B cell (primary cell): ENCODE measurements around the gene XYLT1. TPM values are rescaled to one million over a fixed set of nuclear protein-coding genes. Genes with fewer than 3 reads are reported as not detected.

Source experiments
- ATAC-seq: fragments of 200-7000 bp; cut with Tn5 transposase; one replicate; pipeline ENCODE4 v1.10.0; 2021; ENCODE audit warnings: low read depth, mild to moderate bottlenecking, moderate number of reproducible peaks, moderate library complexity
- CTCF ChIA-PET: fragments of 350-600 bp; sonication (Branson Sonifier 250); formaldehyde crosslinking; loops from one replicate; lab custom pipeline; 2021; ENCODE audit warnings: antibody characterized with exemption, inconsistent platforms; lab: Charles Lee
- POLR2A ChIA-PET: fragments of 350-600 bp; sonication (Branson Sonifier 250); formaldehyde crosslinking; loops from one replicate; lab custom pipeline; 2021; ENCODE audit warnings: antibody characterized with exemption; lab: Charles Lee
- DNase-seq: peaks from one replicate; pipeline ENCODE4 v3.0.0; 2013
- H2AFZ ChIP-seq: 2 replicates; pipeline ENCODE4 v1.6.1; 2012; ENCODE audit warnings: mild to moderate bottlenecking, low read depth, low read length; ENCODE audit not compliant: insufficient read depth, poor library complexity, severe bottlenecking
- H3K27ac ChIP-seq, 2 donors: 1 replicate in 1 of 2; 2 replicates in 1 of 2; pipeline ENCODE4 v1.5.1; 2012 to 2013; ENCODE audit warnings: low read length in 2 of 2, mild to moderate bottlenecking in 2 of 2, moderate library complexity in 1 of 2
- H3K27me3 ChIP-seq, 4 experiments: fragments of 200-600 bp in 1 of 4; sonication (generic) in 1 of 4; replicated peaks in 1 of 4; 1 replicate in 2 of 4; 2 replicates in 2 of 4; pipeline versions ENCODE4 v1.6.1 to v1.7.0; 2013 to 2016; ENCODE audit warnings: low read length in 3 of 4, mild to moderate bottlenecking in 2 of 4, mixed read lengths in 1 of 4, moderate library complexity in 1 of 4; ENCODE audit not compliant: insufficient read depth in 4 of 4, control insufficient read depth in 3 of 4; ENCODE audit errors: control extremely low read depth in 1 of 4
- H3K36me3 ChIP-seq, 2 experiments: replicated peaks in 1 of 2; 1 replicate in 1 of 2; 2 replicates in 1 of 2; pipeline versions ENCODE4 v1.6.1 to v1.7.1; 2013; ENCODE audit warnings: low read length in 1 of 2; ENCODE audit not compliant: insufficient read depth in 2 of 2, control insufficient read depth in 1 of 2; ENCODE audit errors: control extremely low read depth in 1 of 2, extremely low read depth in 1 of 2
- H3K4me1 ChIP-seq, 2 donors: fragments of 200-600 bp in 1 of 2; sonication (generic) in 1 of 2; 1 replicate in 1 of 2; 2 replicates in 1 of 2; pipeline versions ENCODE4 v1.5.1 to v1.6.1; 2013 to 2017; ENCODE audit warnings: low read length in 2 of 2; ENCODE audit not compliant: control insufficient read depth in 2 of 2, insufficient read depth in 2 of 2
- H3K4me2 ChIP-seq: replicated peaks from 2 replicates; pipeline ENCODE3; 2012; ENCODE audit warnings: mild to moderate bottlenecking, low read depth, low read length; ENCODE audit not compliant: poor library complexity, severe bottlenecking
- H3K4me3 ChIP-seq, 5 experiments: fragments of 200-600 bp in 1 of 5; sonication (generic) in 1 of 5; 1 replicate in 3 of 5; 2 replicates in 2 of 5; pipeline versions ENCODE4 v1.5.1 to v1.7.0; 2011 to 2016; ENCODE audit warnings: low read length in 4 of 5, mild to moderate bottlenecking in 4 of 5, low read depth in 2 of 5, control low read depth in 1 of 5, moderate library complexity in 1 of 5; ENCODE audit not compliant: insufficient read depth in 1 of 5; ENCODE audit errors: control extremely low read depth in 1 of 5, extremely low read depth in 1 of 5
- H3K79me2 ChIP-seq: fragments of 200-600 bp; sonication (generic); one replicate; pipeline ENCODE4 v1.6.0; 2016; ENCODE audit warnings: low read length; ENCODE audit not compliant: control insufficient read depth, insufficient read depth
- H3K9ac ChIP-seq: fragments of 200-600 bp; sonication (generic); 2 replicates; pipeline ENCODE4 v1.6.1; 2017; ENCODE audit warnings: mild to moderate bottlenecking, low read length, moderate library complexity
- H3K9me3 ChIP-seq, 3 donors: one replicate each; pipeline versions ENCODE4 v1.6.1 to v1.7.1; 2013; ENCODE audit warnings: low read length in 2 of 3; ENCODE audit not compliant: control insufficient read depth in 2 of 3, insufficient read depth in 1 of 3; ENCODE audit errors: control extremely low read depth in 1 of 3
- H4K20me1 ChIP-seq: 2 replicates; pipeline ENCODE4 v1.6.0; 2012; ENCODE audit warnings: mild to moderate bottlenecking, low read length; ENCODE audit not compliant: insufficient read depth, control insufficient read depth, poor library complexity, severe bottlenecking
- H3K27ac Mint-ChIP-seq: one replicate; pipeline ENCODE4 v1.8.0; 2021; ENCODE audit warnings: mixed read lengths
- H3K27me3 Mint-ChIP-seq: one replicate; pipeline ENCODE4 v1.8.0; 2021; ENCODE audit warnings: mixed read lengths
- H3K4me1 Mint-ChIP-seq: one replicate; pipeline ENCODE4 v1.8.0; 2021; ENCODE audit warnings: mixed read lengths
- H3K4me3 Mint-ChIP-seq: one replicate; pipeline ENCODE4 v1.8.0; 2021; ENCODE audit warnings: mixed read lengths
- H3K9me3 Mint-ChIP-seq: one replicate; pipeline ENCODE4 v1.8.0; 2022; ENCODE audit warnings: mixed read lengths; ENCODE audit not compliant: insufficient read depth
- EZH2 ChIP-seq: IDR thresholded peaks from 2 replicates; pipeline ENCODE4 v1.6.1; 2012; ENCODE audit warnings: borderline replicate concordance, low read depth, mild to moderate bottlenecking, moderate library complexity, low read length; ENCODE audit not compliant: insufficient read depth, poor library complexity, severe bottlenecking
- WGBS: methylation state at CpG from one replicate; pipeline ENCODE4 v1.1.5; 2013; ENCODE audit warnings: missing lambda C conversion rate; ENCODE audit not compliant: insufficient coverage; 5-methylcytosine and 5-hydroxymethylcytosine counted together
- intact Hi-C: fragments of 100-400 bp; cut with micrococcal nuclease; formaldehyde crosslinking; loops from one replicate; pipeline ENCODE4 v1.10.0; 2022
- polyA plus RNA-seq: library from polyadenylated mRNA; depleted of rRNA; stranded (reverse); fragments of >200 nt; gene quantifications from 2 replicates; pipeline ENCODE4 v1.2.3, GENCODE V29; 2012
- total RNA-seq, 2 donors: library from RNA; stranded (reverse); fragments of 120-200 nt in 1 of 2; gene quantifications; 1 replicate in 1 of 2; 2 replicates in 1 of 2; pipeline versions ENCODE4 v1.2.3 to v1.2.4, GENCODE V29; 2013 to 2022
- TF ChIP-seq, protein P1 (sequence below): fragments of 200-600 bp; IDR thresholded peaks from one replicate; pipeline ENCODE4 v1.8.0; 2022; ENCODE audit warnings: antibody characterized with exemption, mild to moderate bottlenecking

XYLT1 gene
- total and polyA plus RNA-seq, 2 donors (not counting 1 experiment from before 2014, with no cell fraction given) = 8.7 to 59.6 TPM

DNA sequence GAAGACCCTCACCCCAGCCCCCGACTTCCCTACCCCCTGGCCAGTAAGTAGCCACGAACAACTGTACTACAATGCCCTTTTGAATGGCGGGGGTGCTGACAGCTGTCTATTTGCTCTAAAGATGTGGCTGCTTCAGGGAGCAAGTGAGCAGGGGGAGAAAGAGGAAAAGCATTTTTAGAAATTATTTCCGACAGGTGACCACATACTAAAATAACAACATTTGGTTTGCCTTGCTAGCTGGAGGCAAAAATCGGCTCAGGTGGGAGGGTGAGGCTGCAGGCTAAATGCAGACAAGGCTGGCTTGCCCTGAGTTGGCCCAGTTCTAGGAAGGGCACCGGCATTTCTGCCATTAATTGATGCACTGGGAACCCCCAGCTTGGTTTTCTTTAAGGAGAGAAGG, 188.5 kb downstream of the XYLT1 start:
- no peaks in the 10 kb centered on the region for H3K27me3 ChIP-seq
- CTCF ChIA-PET = interaction anchor here (0.6 to 2.9 kb wide), 8 partner anchors 11 to 194 kb away, joined by 3 to 9 read pairs (median 3); no protein-coding TSS in a partner anchor
- no peak overlapping the region for H3K27ac ChIP-seq
- Mint-ChIP-seq H3K9me3 (no peaks in the 10 kb centered on the region), H3K4me1 (peaks cover 80% of the 10 kb centered on the region), H3K27me3 (no peaks in the 10 kb centered on the region), H3K27ac (no peak overlapping the region), H3K4me3 (peak overlapping the region; percentile 70)
- peaks cover 37% of the 10 kb centered on the region for H4K20me1 ChIP-seq
- H3K4me3 ChIP-seq = peak overlapping the region in 2 of 5 experiments; percentile 11 to 27
- peak overlapping the region; percentile 65 for H3K4me2 ChIP-seq
- no peaks in the 10 kb centered on the region for H3K9me3 ChIP-seq
- POLR2A ChIA-PET = interaction anchor here (0.9 kb wide), 1 partner anchor 20 kb away, joined by 3 read pairs; no protein-coding TSS in a partner anchor
- peaks cover 63 to 69% of the 10 kb centered on the region in 2 donors for H3K4me1 ChIP-seq
- WGBS = 0% methylated on average over 2 of the region's 6 CpGs
- intact Hi-C loops = no loop called here
- H3K36me3 ChIP-seq = no peaks in the 10 kb centered on the region
- TF ChIP-seq EZH2 = no peak
- TF ChIP-seq, protein P1, sequence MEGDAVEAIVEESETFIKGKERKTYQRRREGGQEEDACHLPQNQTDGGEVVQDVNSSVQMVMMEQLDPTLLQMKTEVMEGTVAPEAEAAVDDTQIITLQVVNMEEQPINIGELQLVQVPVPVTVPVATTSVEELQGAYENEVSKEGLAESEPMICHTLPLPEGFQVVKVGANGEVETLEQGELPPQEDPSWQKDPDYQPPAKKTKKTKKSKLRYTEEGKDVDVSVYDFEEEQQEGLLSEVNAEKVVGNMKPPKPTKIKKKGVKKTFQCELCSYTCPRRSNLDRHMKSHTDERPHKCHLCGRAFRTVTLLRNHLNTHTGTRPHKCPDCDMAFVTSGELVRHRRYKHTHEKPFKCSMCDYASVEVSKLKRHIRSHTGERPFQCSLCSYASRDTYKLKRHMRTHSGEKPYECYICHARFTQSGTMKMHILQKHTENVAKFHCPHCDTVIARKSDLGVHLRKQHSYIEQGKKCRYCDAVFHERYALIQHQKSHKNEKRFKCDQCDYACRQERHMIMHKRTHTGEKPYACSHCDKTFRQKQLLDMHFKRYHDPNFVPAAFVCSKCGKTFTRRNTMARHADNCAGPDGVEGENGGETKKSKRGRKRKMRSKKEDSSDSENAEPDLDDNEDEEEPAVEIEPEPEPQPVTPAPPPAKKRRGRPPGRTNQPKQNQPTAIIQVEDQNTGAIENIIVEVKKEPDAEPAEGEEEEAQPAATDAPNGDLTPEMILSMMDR = no peak
- ATAC-seq (no peak), DNase-seq (no peak)
- peak overlapping the region; percentile 12 for H3K9ac ChIP-seq
- H3K79me2 ChIP-seq = peaks cover 84% of the 10 kb centered on the region
- H2AFZ ChIP-seq = no peak overlapping the region

DNA sequence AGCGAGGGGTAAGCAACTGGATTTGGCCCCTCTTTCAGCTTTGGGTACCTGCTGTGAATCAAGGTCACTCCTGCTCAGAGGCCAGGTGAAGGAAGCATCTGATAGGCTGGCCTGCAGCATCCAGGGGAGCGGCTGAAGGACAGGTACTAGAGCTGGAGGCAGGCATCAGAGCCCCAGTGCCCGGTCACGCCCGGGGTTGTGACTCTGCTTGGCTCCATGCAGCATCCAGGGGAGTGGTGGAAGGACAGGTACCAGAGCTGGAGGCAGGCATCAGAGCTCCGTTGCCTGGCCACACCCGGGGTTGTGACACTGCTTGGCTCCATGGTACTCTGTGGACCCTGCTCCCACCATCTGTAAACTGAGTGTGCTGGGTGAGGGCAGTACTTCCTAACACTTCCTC, 189.7 kb downstream of the XYLT1 start:
- Histone ChIP-seq H3K27ac (no peak overlapping the region), H3K4me3 (no peak overlapping the region), H3K27me3 (no peaks in the 10 kb centered on the region), H3K4me2 (no peak overlapping the region), H3K36me3 (no peaks in the 10 kb centered on the region), H3K9me3 (no peaks in the 10 kb centered on the region), H2AFZ (no peak overlapping the region), H3K4me1 (peaks cover 63 to 69% of the 10 kb centered on the region in 2 donors), H4K20me1 (peaks cover 37% of the 10 kb centered on the region), H3K9ac (no peak overlapping the region), H3K79me2 (peaks cover 72% of the 10 kb centered on the region)
- intact Hi-C loops = no loop called here
- ATAC-seq (no peak), DNase-seq (no peak)
- TF ChIP-seq, protein P1 = no peak
- no peak for TF ChIP-seq EZH2
- H3K27ac Mint-ChIP-seq = no peak overlapping the region
- no peaks in the 10 kb centered on the region for H3K27me3 Mint-ChIP-seq
- 97% methylated on average over 7 of the region's 7 CpGs for WGBS
- no peaks in the 10 kb centered on the region for H3K9me3 Mint-ChIP-seq
- peaks cover 82% of the 10 kb centered on the region for H3K4me1 Mint-ChIP-seq
- H3K4me3 Mint-ChIP-seq = no peak overlapping the region
- ChIA-PET CTCF (interaction anchor here (1.2 to 2.9 kb wide), 5 partner anchors 15 to 196 kb away, joined by 3 to 9 read pairs (median 4); no protein-coding TSS in a partner anchor), POLR2A (no interaction called here)
